Rectal smooth muscle tissue (tissue), 1 donor: Measurements from ENCODE around the gene ABCA3.
"Not testable (repeated sequence)": the region's sequence is repeated elsewhere in the genome, so short reads cannot be mapped to it uniquely, and the experiment has no call there.

Experiments
- H3K27ac ChIP-seq: one replicate; pipeline ENCODE4 v1.7.0; 2013; ENCODE audit warnings: low read depth, low read length, inconsistent platforms
- H3K27me3 ChIP-seq: one replicate; pipeline ENCODE4 v1.7.0; 2013; ENCODE audit warnings: low read length; ENCODE audit not compliant: control insufficient read depth, insufficient read depth
- H3K36me3 ChIP-seq: one replicate; pipeline ENCODE4 v1.7.0; 2013; ENCODE audit warnings: low read length; ENCODE audit not compliant: control insufficient read depth, insufficient read depth
- H3K4me1 ChIP-seq: one replicate; pipeline ENCODE4 v1.7.0; 2013; ENCODE audit warnings: low read length; ENCODE audit not compliant: control insufficient read depth, insufficient read depth
- H3K4me3 ChIP-seq: one replicate; pipeline ENCODE4 v1.7.0; 2013; ENCODE audit warnings: low read length
- H3K9ac ChIP-seq: one replicate; pipeline ENCODE4 v1.7.0; 2013; ENCODE audit warnings: low read length

The ABCA3 gene

DNA sequence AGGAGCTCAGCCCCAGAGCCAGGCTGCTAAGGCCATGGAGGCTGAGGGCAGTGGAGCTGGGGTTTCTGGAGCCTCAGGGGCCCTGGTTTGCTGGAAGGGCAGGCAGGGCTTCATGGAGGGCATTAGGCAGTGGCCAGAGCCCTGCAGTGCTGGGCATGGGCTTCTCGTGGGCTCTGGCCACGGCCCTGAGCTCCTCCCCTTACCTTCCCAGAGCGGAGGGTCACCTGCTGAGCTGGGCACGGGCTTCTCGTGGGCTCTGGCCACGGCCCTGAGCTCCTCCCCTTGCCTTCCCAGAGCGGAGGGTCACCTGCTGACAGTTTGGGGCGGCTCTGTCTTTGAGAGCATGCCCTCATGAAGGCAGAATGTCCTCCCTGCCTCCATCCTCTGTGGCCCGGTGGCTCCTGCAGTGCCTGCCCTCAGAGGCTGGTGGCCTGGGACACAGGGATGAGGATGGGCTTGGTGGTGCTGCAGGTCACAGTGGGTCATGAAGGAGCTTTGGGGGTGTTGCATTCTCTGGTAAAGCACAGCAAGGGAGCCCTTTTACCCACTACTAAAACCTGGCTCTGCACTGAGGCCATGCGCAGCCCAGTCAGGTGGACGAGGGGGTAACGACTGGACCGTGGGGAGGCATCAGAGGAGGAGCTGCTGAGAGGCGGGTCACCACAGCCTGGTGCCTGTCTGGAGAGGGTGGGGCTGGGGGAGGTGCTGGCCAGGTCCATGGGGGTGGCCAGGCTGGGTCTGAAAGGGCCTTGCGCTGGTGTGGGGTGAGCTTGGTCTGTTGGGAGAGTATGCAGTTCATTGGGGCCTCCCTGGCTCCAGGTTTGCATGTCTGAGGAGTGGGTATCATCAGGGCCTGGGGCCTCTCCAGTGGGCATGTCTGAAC, 69.7 kb downstream of the ABCA3 start:
- peaks cover 14% of the 10 kb centered on the region for H3K4me1 ChIP-seq
- H3K27ac ChIP-seq = no peak overlapping the region
- H3K27me3 ChIP-seq = no peaks in the 10 kb centered on the region
- no peak overlapping the region for H3K9ac ChIP-seq
- H3K4me3 ChIP-seq = no peak overlapping the region
- H3K36me3 ChIP-seq = no peaks in the 10 kb centered on the region

DNA sequence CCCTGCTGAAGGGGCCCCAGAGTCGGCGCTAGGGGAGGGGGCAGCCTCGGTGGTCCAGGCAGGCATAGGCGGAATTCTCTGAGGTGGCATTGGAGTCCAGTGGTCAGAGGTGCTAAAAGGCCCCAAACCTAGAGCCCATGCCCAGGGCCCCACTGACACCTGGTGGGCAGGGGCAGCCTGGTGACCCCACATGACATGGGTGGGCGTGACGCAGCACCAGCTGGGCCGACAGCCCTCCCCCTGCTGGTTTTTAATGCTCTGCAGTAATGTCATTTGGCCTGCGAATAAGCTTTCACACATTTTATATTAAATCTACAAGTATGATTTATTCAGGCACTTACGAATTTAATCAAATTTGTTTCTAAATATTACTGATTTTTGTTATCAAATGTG, 70.5 kb downstream of the ABCA3 start:
- peaks cover 14% of the 10 kb centered on the region for H3K4me1 ChIP-seq
- H3K27me3 ChIP-seq = no peaks in the 10 kb centered on the region
- no peak overlapping the region for H3K4me3 ChIP-seq
- no peak overlapping the region for H3K9ac ChIP-seq
- H3K36me3 ChIP-seq = no peaks in the 10 kb centered on the region
- no peak overlapping the region for H3K27ac ChIP-seq

- H3K4me1 ChIP-seq = peaks cover 14% of the 10 kb centered on the region
- H3K9ac ChIP-seq = peak within 1 kb of the TSS; percentile 82
- H3K36me3 ChIP-seq = peaks cover 7% of the 10 kb centered on the region
- no peaks in the 10 kb centered on the region for H3K27me3 ChIP-seq
- H3K27ac ChIP-seq = peak within 1 kb of the TSS; percentile 100
- peak within 1 kb of the TSS; percentile 96 for H3K4me3 ChIP-seq
These were observed 72.4 kb downstream of the ABCA3 start, which contains the start of gene RNPS1 for GRCh38 chr16:2267913-2268666. RNPS1 (minus strand) TSS chr16:2268126; CDS start chr16:2264643, 3,483 bp downstream.

DNA sequence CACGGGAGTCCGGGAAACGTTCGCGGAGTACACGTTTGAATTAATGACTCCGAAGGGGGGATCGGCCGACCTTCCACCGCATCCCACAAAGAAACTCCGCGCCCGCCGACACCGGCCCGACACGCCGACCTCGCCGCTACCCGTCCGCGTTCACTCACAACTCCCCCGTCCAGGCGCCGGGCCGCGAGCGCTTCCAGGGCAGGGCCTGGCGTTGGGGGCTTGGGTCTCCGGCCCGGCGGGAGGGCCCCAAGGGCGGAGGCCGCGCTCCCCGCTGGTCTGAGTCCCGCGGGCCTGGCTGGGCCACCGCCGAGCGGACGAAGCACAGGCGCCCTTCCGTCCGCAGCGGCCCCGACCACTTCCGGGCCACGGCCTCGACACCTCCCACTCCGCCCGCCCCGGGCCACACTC, 73.0 kb downstream of the ABCA3 start:
- peak overlapping the region; percentile 96 for H3K4me3 ChIP-seq
- H3K4me1 ChIP-seq = peaks cover 14% of the 10 kb centered on the region
- peak overlapping the region; percentile 64 for H3K9ac ChIP-seq
- not testable (repeated sequence) for H3K36me3 ChIP-seq, H3K27me3 ChIP-seq
- peak overlapping the region; percentile 100 for H3K27ac ChIP-seq

- H3K27ac ChIP-seq, H3K27me3 ChIP-seq: not testable (repeated sequence)
- peaks cover 14% of the 10 kb centered on the region for H3K4me1 ChIP-seq
- peak overlapping the region; percentile 64 for H3K9ac ChIP-seq
- H3K36me3 ChIP-seq = peaks cover 13% of the 10 kb centered on the region
- H3K4me3 ChIP-seq = peak overlapping the region; percentile 96
These were observed 73.6 kb downstream of the ABCA3 start for GRCh38 chr16:2266887-2267286.

DNA sequence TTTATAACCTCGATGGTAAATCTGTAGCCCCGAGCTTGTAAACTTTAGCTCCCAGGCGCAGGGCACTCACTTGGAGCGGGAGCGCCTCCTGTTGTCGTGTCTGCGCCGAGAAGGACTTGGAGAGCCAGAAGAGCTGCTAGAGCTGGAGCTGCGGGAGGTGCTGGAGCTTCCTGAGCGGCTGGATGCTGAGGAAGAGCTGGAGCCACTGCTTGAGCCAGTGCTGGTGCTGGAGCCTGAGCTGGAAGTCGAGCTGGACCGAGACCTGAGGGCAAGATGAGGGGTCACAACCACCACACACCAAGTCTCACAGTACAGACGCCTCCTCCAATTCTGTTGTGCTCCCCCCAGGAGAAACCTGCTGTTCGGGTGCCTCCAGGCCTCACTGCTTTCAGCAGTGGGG, 77.5 kb downstream of the ABCA3 start:
- H3K4me1 ChIP-seq, H3K27me3 ChIP-seq, H3K27ac ChIP-seq, H3K4me3 ChIP-seq, H3K9ac ChIP-seq: not testable (repeated sequence)
- H3K36me3 ChIP-seq = peaks cover 18% of the 10 kb centered on the region

DNA sequence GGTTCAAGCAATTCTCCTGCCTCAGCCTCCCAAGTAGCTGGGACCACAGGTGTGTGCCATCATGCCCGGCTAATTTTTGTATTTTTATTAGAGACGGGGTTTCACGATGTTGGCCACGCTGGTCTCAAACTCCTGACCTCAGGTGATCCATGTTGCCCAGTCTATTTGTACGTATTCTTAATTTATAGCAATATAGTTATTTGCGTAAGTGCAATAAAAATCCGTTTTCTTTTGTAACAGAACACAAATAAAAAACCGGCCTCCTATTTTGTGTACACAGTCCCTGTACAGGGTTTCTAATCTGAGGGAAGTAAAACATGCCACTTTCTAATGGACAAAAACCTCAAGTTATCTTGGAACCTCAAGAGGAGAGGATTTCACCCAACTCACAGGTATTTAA, 80.3 kb downstream of the ABCA3 start:
- Histone ChIP-seq H3K36me3 (peaks cover 34% of the 10 kb centered on the region), H3K4me1 (no peaks in the 10 kb centered on the region), H3K4me3 (no peak overlapping the region), H3K27me3 (no peaks in the 10 kb centered on the region), H3K9ac (no peak overlapping the region), H3K27ac (no peak overlapping the region)

DNA sequence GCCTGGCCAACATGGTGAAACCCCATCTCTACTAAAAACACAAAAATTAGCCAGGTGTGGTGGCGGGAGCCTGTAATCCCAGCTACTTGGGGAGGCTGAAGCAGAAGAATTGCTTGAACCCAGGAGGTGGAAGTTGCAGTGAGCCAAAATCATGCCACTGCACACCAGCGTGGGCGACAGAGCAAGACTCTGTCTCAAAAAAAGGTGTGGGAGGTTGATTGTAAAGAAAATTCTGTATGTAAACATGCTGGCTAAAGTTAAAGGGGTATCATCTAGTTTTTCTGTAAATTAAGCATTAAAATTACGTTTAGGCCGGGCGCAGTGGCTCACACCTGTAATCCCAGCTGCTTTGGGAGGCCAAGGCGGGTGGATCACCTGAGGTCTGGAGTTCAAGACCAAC, 82.0 kb downstream of the ABCA3 start:
- not testable (repeated sequence) for H3K4me1 ChIP-seq, H3K4me3 ChIP-seq, H3K27me3 ChIP-seq, H3K9ac ChIP-seq, H3K27ac ChIP-seq
- peaks cover 36% of the 10 kb centered on the region for H3K36me3 ChIP-seq

DNA sequence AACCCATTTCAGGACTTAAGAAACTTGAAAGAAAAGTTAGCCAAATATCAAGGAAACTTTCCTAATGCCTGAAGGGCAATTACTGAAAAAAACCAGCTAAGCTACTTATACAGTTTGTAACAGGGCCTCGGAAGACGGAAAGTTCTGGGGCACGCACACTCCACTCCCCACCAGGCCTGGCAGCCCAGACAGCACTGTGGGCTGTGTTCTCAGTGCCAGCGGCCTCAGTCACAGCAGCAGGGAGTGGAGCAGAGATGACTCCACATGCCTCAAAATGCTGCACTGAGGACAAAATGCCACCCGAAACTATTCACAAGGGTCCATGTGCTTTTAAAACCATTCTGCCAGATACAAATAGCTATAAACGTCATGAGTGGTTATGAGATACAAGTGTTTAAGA, 82.8 kb downstream of the ABCA3 start:
- H3K27me3 ChIP-seq = no peaks in the 10 kb centered on the region
- H3K4me3 ChIP-seq = no peak overlapping the region
- H3K9ac ChIP-seq = no peak overlapping the region
- no peaks in the 10 kb centered on the region for H3K4me1 ChIP-seq
- peaks cover 32% of the 10 kb centered on the region for H3K36me3 ChIP-seq
- no peak overlapping the region for H3K27ac ChIP-seq

DNA sequence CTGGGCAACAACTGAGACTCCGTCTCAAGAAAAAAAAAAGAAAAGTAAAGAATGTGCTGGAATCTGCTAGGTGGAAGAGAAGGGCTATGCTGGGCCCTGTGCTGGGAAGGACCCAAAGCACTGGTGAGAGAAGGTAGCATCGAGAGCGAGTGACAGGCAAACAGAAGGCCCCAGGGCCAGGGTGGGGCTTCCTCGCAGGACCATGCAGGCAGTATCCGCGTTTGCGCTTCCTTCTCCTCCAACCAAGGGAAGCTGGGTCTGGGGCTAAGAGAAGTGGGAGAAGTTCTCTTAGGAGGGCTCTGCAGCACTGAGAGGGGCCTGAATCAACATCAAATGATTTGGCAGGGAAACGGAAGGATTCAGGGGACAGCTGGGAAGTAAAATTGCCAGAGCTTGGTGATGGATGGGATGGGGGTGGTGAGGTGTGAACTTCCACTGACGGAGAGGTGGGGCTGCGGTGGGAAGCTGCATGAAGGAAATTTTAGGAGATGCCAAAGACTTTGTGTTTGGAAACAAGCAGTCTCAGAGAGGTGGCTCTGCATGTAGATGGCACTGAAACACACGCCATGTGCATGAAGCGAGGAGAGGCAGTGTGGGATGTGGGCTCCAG, 83.9 kb downstream of the ABCA3 start:
- H3K4me1 ChIP-seq = peaks cover 6% of the 10 kb centered on the region
- H3K9ac ChIP-seq = no peak overlapping the region
- peaks cover 29% of the 10 kb centered on the region for H3K36me3 ChIP-seq
- no peak overlapping the region for H3K27ac ChIP-seq
- H3K4me3 ChIP-seq = no peak overlapping the region
- H3K27me3 ChIP-seq = no peaks in the 10 kb centered on the region

DNA sequence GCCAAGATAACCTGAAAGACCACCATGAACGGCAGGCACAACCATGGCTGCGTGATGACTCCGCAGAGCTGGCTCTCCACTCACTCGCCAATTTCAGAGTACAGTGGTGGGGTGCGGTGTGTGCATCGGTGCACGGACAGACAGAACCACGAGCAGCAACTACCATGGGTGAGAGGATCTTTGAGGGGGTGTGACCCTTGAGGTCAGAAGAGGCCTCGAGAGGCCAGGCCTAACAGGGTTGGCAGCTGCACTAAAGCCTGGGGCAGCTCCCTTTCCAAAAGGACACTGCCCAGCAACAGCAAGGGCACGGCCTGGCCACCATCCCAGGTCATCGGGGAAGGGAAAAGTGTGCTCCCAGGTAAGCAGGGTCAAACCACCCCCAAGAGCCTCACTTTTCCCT, 87.2 kb downstream of the ABCA3 start:
- H3K27me3 ChIP-seq = no peaks in the 10 kb centered on the region
- peaks cover 23% of the 10 kb centered on the region for H3K36me3 ChIP-seq
- H3K4me3 ChIP-seq = no peak overlapping the region
- peaks cover 10% of the 10 kb centered on the region for H3K4me1 ChIP-seq
- H3K9ac ChIP-seq = no peak overlapping the region
- no peak overlapping the region for H3K27ac ChIP-seq

DNA sequence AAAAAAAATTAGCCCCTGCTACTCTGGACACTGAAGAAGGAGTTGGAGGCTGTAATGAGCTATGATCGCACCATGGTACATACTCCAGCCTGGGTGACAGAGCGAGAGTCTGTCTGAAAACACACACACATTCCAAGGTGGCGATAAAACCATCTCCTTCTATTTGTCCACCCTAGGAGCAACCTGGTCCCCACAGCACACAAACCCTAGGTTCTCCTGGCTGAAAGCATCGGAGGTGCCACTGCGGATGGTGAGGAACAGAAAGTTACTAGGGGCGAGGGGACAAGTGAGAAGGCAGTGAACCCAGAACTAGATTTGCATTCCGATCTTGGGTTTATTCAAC, 87.8 kb downstream of the ABCA3 start:
- Histone ChIP-seq H3K27me3 (no peaks in the 10 kb centered on the region), H3K27ac (no peak overlapping the region), H3K4me1 (peaks cover 10% of the 10 kb centered on the region), H3K9ac (no peak overlapping the region), H3K4me3 (no peak overlapping the region), H3K36me3 (peaks cover 21% of the 10 kb centered on the region)
